Natural killer cell (primary cell): ENCODE results near the gene MB21D2. TPM values are rescaled to one million over a fixed set of nuclear protein-coding genes. Genes with fewer than 3 reads are reported as not detected.

Source experiments
- ATAC-seq, 3 donors: fragments of 150-1000 bp in 2 of 3; fragments of 200-7000 bp in 1 of 3; cut with Tn5 transposase; 1 replicate in 1 of 3; 2 replicates in 2 of 3; pipeline ENCODE4 v1.10.0; 2021; ENCODE audit warnings: mild to moderate bottlenecking in 2 of 3, moderate library complexity in 2 of 3
- DNase-seq, 2 donors: peaks; one replicate each; pipeline versions ENCODE4 v3.0.0 to v3.0.0-alpha.2; 2013 to 2021; ENCODE audit warnings: mixed read lengths in 1 of 2
- H3K27ac ChIP-seq: one replicate; pipeline ENCODE4 v1.5.1; 2013; ENCODE audit warnings: mild to moderate bottlenecking, low read length
- H3K27me3 ChIP-seq: one replicate; pipeline ENCODE4 v1.6.1; 2013; ENCODE audit warnings: low read length; ENCODE audit not compliant: control insufficient read depth, insufficient read depth
- H3K36me3 ChIP-seq: one replicate; pipeline ENCODE4 v1.6.1; 2013; ENCODE audit warnings: low read length; ENCODE audit not compliant: control insufficient read depth, insufficient read depth
- H3K4me1 ChIP-seq: one replicate; pipeline ENCODE4 v1.6.1; 2013; ENCODE audit warnings: low read length; ENCODE audit not compliant: control insufficient read depth, insufficient read depth
- H3K4me3 ChIP-seq: one replicate; pipeline ENCODE4 v1.5.1; 2013; ENCODE audit warnings: low read length
- H3K9me3 ChIP-seq: one replicate; pipeline ENCODE4 v1.6.1; 2013; ENCODE audit warnings: low read length; ENCODE audit not compliant: control insufficient read depth, insufficient read depth
- H3K27ac Mint-ChIP-seq, 2 donors: one replicate each; pipeline ENCODE4 v1.8.0; 2022; ENCODE audit warnings: mild to moderate bottlenecking in 2 of 2, mixed read lengths in 2 of 2, moderate library complexity in 1 of 2
- H3K27me3 Mint-ChIP-seq, 2 donors: one replicate each; pipeline ENCODE4 v1.8.0; 2022; ENCODE audit warnings: low read depth in 2 of 2, mixed read lengths in 2 of 2
- H3K36me3 Mint-ChIP-seq: one replicate; pipeline ENCODE4 v1.8.0; 2022; ENCODE audit warnings: mixed read lengths
- H3K4me1 Mint-ChIP-seq, 2 donors: one replicate each; pipeline ENCODE4 v1.8.0; 2022; ENCODE audit warnings: mixed read lengths in 2 of 2
- H3K4me3 Mint-ChIP-seq: one replicate; pipeline ENCODE4 v1.8.0; 2022; ENCODE audit warnings: mild to moderate bottlenecking, moderate library complexity, mixed read lengths
- H3K9me3 Mint-ChIP-seq, 2 donors: one replicate each; pipeline ENCODE4 v1.8.0; 2022; ENCODE audit warnings: mixed read lengths in 2 of 2
- CTCF ChIP-seq: fragments of 200-600 bp; IDR thresholded peaks from one replicate; pipeline ENCODE4 v1.8.0; 2022; ENCODE audit warnings: antibody characterized with exemption
- WGBS: methylation state at CpG from one replicate; pipeline ENCODE4 v1.1.7; 2013; ENCODE audit warnings: missing lambda C conversion rate; ENCODE audit not compliant: insufficient coverage; 5-methylcytosine and 5-hydroxymethylcytosine counted together
- intact Hi-C: fragments of 100-400 bp; cut with micrococcal nuclease; formaldehyde crosslinking; loops from one replicate; pipeline ENCODE4 v1.14.2; 2022
- total RNA-seq, 4 donors: library from RNA; stranded (reverse); fragments of 120-200 nt in 1 of 4; gene quantifications; one replicate each; pipeline versions ENCODE4 v1.2.3 to v1.2.4, GENCODE V29; 2013 to 2022

The MB21D2 gene
- total RNA-seq, 3 donors from 2014 or later (not counting 1 experiment from before 2014, with no cell fraction given), result 0.19 to 0.45 (median 0.27) TPM

- Histone ChIP-seq H3K4me3 (no peak overlapping the region), H3K9me3 (no peaks in the 10 kb centered on the region), H3K27me3 (no peaks in the 10 kb centered on the region), H3K36me3 (no peaks in the 10 kb centered on the region), H3K4me1 (peaks cover 6% of the 10 kb centered on the region), H3K27ac (no peak overlapping the region)
- TF ChIP-seq CTCF, result no peak
- DNase-seq (no peak), ATAC-seq (no peak)
- Mint-ChIP-seq H3K36me3 (no peaks in the 10 kb centered on the region), H3K27me3 (peaks cover 0 to under 1% of the 10 kb centered on the region in 2 donors), H3K9me3 (peaks cover 0 to 3% of the 10 kb centered on the region in 2 donors), H3K4me3 (no peak overlapping the region), H3K4me1 (peaks cover 12 to 17% of the 10 kb centered on the region in 2 donors), H3K27ac (no peak overlapping the region)
- WGBS, result 93% methylated on average over 1 of the region's 1 CpG
- intact Hi-C loops, result no loop called here
These were observed 16.2 kb downstream of the MB21D2 start for GRCh38 chr3:192901435-192901834.

GRCh38 chr3:192899540-192899982 is 18.1 kb downstream of the MB21D2 start:
- intact Hi-C loops, result no loop called here
- Histone ChIP-seq H3K4me1 (peaks cover 6% of the 10 kb centered on the region), H3K27ac (no peak overlapping the region), H3K9me3 (no peaks in the 10 kb centered on the region), H3K27me3 (no peaks in the 10 kb centered on the region), H3K36me3 (no peaks in the 10 kb centered on the region), H3K4me3 (no peak overlapping the region)
- DNase-seq (peak in 1 of 2 donors; percentile 26), ATAC-seq (no peak)
- Mint-ChIP-seq H3K27ac (peak overlapping the region; percentile 6 to 25), H3K36me3 (no peaks in the 10 kb centered on the region), H3K4me3 (no peak overlapping the region), H3K27me3 (peaks cover 0 to 3% of the 10 kb centered on the region in 2 donors), H3K4me1 (peaks cover 16 to 17% of the 10 kb centered on the region in 2 donors), H3K9me3 (peaks cover 0 to 3% of the 10 kb centered on the region in 2 donors)
- WGBS, result 54% methylated on average over 3 of the region's 3 CpGs
- no peak for TF ChIP-seq CTCF

- Histone ChIP-seq H3K4me1 (peaks cover 18% of the 10 kb centered on the region), H3K9me3 (no peaks in the 10 kb centered on the region), H3K27ac (no peak overlapping the region), H3K36me3 (no peaks in the 10 kb centered on the region), H3K27me3 (no peaks in the 10 kb centered on the region), H3K4me3 (no peak overlapping the region)
- intact Hi-C loops, result no loop called here
- Mint-ChIP-seq H3K4me1 (peaks cover 22 to 24% of the 10 kb centered on the region in 2 donors), H3K27me3 (peaks cover 0 to 3% of the 10 kb centered on the region in 2 donors), H3K4me3 (no peak overlapping the region), H3K36me3 (no peaks in the 10 kb centered on the region), H3K9me3 (peaks cover 3% of the 10 kb centered on the region in 2 donors), H3K27ac (no peak overlapping the region)
- no peak for TF ChIP-seq CTCF
- WGBS, result 89% methylated on average over 5 of the region's 5 CpGs
- DNase-seq, result no peak
- ATAC-seq, result no peak
These were observed 20.7 kb downstream of the MB21D2 start for GRCh38 chr3:192897005-192897404.

GRCh38 chr3:192896208-192896607 is 21.4 kb downstream of the MB21D2 start:
- no peak for DNase-seq
- Mint-ChIP-seq H3K4me3 (no peak overlapping the region), H3K4me1 (peaks cover 22 to 24% of the 10 kb centered on the region in 2 donors), H3K27ac (no peak overlapping the region), H3K27me3 (peaks cover 0 to 3% of the 10 kb centered on the region in 2 donors), H3K36me3 (no peaks in the 10 kb centered on the region), H3K9me3 (peaks cover 3% of the 10 kb centered on the region in 2 donors)
- H3K27ac ChIP-seq, result no peak overlapping the region
- ATAC-seq, result no peak
- no peak overlapping the region for H3K4me3 ChIP-seq
- TF ChIP-seq CTCF, result no peak
- no peaks in the 10 kb centered on the region for H3K9me3 ChIP-seq
- H3K36me3 ChIP-seq, result no peaks in the 10 kb centered on the region
- H3K4me1 ChIP-seq, result peaks cover 18% of the 10 kb centered on the region
- WGBS, result 77% methylated on average over 5 of the region's 5 CpGs
- no peaks in the 10 kb centered on the region for H3K27me3 ChIP-seq
- intact Hi-C loops, result no loop called here
